GM12875 (cell line): ENCODE results near the gene DNM1L.

Source experiments
- H3K4me3 ChIP-seq: one replicate; pipeline ENCODE4 v1.5.1; 2011; ENCODE audit warnings: low read depth, low read length, control low read depth
- CTCF ChIP-seq: IDR thresholded peaks from 2 replicates; pipeline ENCODE4 v1.5.1; 2011; ENCODE audit warnings: low read depth, mild to moderate bottlenecking, control low read depth, inconsistent platforms, low read length, moderate library complexity, borderline replicate concordance; ENCODE audit not compliant: insufficient read depth

DNM1L gene

GRCh38 chr12:32679091-32679919 lies at the start of gene DNM1L:
Gene DNM1L, plus strand, starts transcription at chr12:32679301. Its CDS starts 63 bp downstream, at chr12:32679364.
- H3K4me3 ChIP-seq, result peak within 1 kb of the TSS; percentile 76
- no peak for TF ChIP-seq CTCF

GRCh38 chr12:32641287-32641901 lies 37.7 kb upstream of the DNM1L start:
- TF ChIP-seq CTCF, result no peak
- H3K4me3 ChIP-seq, result no peak overlapping the region

GRCh38 chr12:32644431-32644830 lies 34.7 kb upstream of the DNM1L start:
- H3K4me3 ChIP-seq, result no peak overlapping the region
- no peak for TF ChIP-seq CTCF

- TF ChIP-seq CTCF, result no peak
- H3K4me3 ChIP-seq, result no peak overlapping the region
Measured at GRCh38 chr12:32647275-32647674, 31.8 kb upstream of the DNM1L start.

- TF ChIP-seq CTCF, result no peak
- H3K4me3 ChIP-seq, result no peak overlapping the region
Measured at GRCh38 chr12:32650508-32650907, 28.6 kb upstream of the DNM1L start.

- H3K4me3 ChIP-seq, result no peak overlapping the region
- TF ChIP-seq CTCF, result no peak
Measured at GRCh38 chr12:32651151-32651955, 27.7 kb upstream of the DNM1L start.

- no peak overlapping the region for H3K4me3 ChIP-seq
- TF ChIP-seq CTCF, result no peak
Measured at GRCh38 chr12:32651956-32652210, 27.2 kb upstream of the DNM1L start.
